Omental fat pad (tissue), 4 donors: ENCODE results near the gene BAIAP2. TPM values are rescaled to one million over a fixed set of nuclear protein-coding genes. Genes with fewer than 3 reads are reported as not detected.

ENCODE experiments used
- ATAC-seq: fragments of 150-250 bp; one replicate; pipeline ENCODE4 v1.9.1; 2016; ENCODE audit warnings: mild to moderate bottlenecking, moderate library complexity; ENCODE audit not compliant: low FRiP score
- DNase-seq: peaks from one replicate; pipeline ENCODE4 v3.0.0-alpha.2; 2019; ENCODE audit warnings: low spot score
- CTCF ChIP-seq, 3 donors: fragments of 450-650 bp; IDR thresholded peaks; one replicate each; pipeline ENCODE4 v1.5.1; 2016 to 2017; ENCODE audit warnings: antibody characterized with exemption in 3 of 3, mild to moderate bottlenecking in 3 of 3, moderate library complexity in 2 of 3
- total RNA-seq, 4 donors: library from RNA; depleted of rRNA; stranded (reverse); fragments of >200 nt; gene quantifications; one replicate each; pipeline ENCODE4 v1.1.0, GENCODE V29; 2016

The BAIAP2 gene
- 10 to 100 TPM; 15.9 to 50.2 (median 36.4) TPM for total RNA-seq

- TF ChIP-seq CTCF (IDR thresholded peaks at IDR 0.05), result no peak
- peak; percentile 95 for DNase-seq
- peak; percentile 75 for ATAC-seq
Observed at GRCh38 chr17:81034779-81035520, at the start of gene BAIAP2. BAIAP2 (plus strand) TSS chr17:81035151; CDS start chr17:81035255, 104 bp downstream.

- ATAC-seq (no peak), DNase-seq (no peak)
- TF ChIP-seq CTCF (IDR thresholded peaks at IDR 0.05), result no peak
Observed at GRCh38 chr17:80986046-80986445, 48.9 kb upstream of the BAIAP2 start.

GRCh38 chr17:80986816-80987475, 48.0 kb upstream of the BAIAP2 start:
- TF ChIP-seq CTCF (IDR thresholded peaks at IDR 0.05), result no peak
- DNase-seq, result no peak
- no peak for ATAC-seq

GRCh38 chr17:80987941-80988461, 47.0 kb upstream of the BAIAP2 start:
- no peak for TF ChIP-seq CTCF (IDR thresholded peaks at IDR 0.05)
- no peak for DNase-seq
- ATAC-seq, result no peak

GRCh38 chr17:80989586-80989913, 45.4 kb upstream of the BAIAP2 start:
- ATAC-seq (no peak), DNase-seq (no peak)
- TF ChIP-seq CTCF (IDR thresholded peaks at IDR 0.05), result no peak

GRCh38 chr17:80990921-80991644, 43.9 kb upstream of the BAIAP2 start:
- no peak for TF ChIP-seq CTCF (IDR thresholded peaks at IDR 0.05)
- ATAC-seq, result no peak
- DNase-seq, result no peak
